Activated T-cell treated with anti-CD3 and anti-CD28 coated beads for 4 hours (primary cell): ENCODE data around the gene ATXN2L.
"Not testable (repeated sequence)": the region's sequence is repeated elsewhere in the genome, so short reads cannot be mapped to it uniquely, and the experiment has no call there.

ENCODE experiments used
- DNase-seq: peaks from one replicate; pipeline ENCODE4 v3.0.0-alpha.2; 2020

Gene ATXN2L

GRCh38 chr16:28873543-28874201, 50.9 kb downstream of the ATXN2L start:
- peak; percentile 44 for DNase-seq

- DNase-seq = no peak
These were observed 51.6 kb downstream of the ATXN2L start for GRCh38 chr16:28874406-28874805.

- DNase-seq = no peak
These were observed 52.6 kb downstream of the ATXN2L start for GRCh38 chr16:28875134-28876018.

DNA sequence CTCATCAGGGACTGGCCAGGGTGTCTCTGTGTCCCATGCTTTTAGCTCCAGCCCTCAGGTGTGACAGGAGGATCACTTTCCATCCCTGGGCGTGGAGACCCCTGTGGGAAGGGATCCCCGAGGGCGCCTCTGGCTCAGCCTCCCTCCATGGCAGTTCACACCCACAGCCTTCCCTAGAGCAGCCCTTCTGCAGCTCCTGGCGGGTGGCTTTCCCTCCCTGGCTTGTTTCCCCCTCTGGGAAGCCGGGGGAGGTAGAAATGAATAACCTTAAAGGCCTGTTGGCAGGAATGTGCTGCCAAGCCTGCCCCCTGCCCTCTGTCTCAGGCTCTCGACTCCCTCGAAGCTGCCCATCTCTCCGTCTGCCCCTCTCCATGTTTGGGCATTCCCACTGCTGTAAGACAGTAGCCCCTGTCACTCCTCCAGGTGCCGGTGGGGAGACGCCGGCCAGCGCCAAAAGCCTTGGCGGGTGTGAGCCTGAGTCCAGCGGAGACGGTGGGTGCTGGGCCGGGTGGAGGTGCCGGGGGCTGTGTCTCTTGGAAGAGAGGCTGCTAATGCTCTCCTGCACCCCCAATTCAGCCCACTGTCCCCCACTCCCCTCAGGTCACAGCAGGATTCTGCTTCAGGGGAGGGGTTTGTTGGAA, 53.3 kb downstream of the ATXN2L start:
- no peak for DNase-seq

GRCh38 chr16:28876973-28877654, 54.3 kb downstream of the ATXN2L start:
- DNase-seq = no peak

DNA sequence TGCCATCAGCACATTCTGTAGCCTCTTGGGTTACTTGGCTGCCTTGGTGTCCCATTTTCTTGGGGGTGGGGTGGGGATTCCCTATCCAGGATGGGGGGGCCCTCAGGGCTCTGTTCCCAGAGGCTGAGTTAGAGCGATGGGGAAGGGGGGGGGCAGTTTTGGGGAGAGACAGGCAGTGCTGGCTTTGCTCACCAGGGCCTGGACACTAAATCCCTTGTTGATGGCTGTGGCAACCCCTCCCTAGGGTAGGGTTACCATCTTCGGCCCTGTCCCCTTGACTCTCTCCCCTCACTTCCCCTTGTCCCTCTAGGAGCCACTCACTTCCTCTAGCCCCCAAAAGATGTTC, 54.8 kb downstream of the ATXN2L start:
- no peak for DNase-seq

GRCh38 chr16:28878083-28878926, 55.5 kb downstream of the ATXN2L start, which contains the start of gene ATP2A1:
Gene ATP2A1 (plus strand): TSS chr16:28878488. CDS start chr16:28878672, 184 bp downstream.
- DNase-seq = no peak

GRCh38 chr16:28879261-28879840, 56.6 kb downstream of the ATXN2L start:
- no peak for DNase-seq

GRCh38 chr16:28879841-28880588, 57.2 kb downstream of the ATXN2L start:
- peak; percentile 87 for DNase-seq

- DNase-seq = no peak
These were observed 57.8 kb downstream of the ATXN2L start for GRCh38 chr16:28880589-28880915.

DNA sequence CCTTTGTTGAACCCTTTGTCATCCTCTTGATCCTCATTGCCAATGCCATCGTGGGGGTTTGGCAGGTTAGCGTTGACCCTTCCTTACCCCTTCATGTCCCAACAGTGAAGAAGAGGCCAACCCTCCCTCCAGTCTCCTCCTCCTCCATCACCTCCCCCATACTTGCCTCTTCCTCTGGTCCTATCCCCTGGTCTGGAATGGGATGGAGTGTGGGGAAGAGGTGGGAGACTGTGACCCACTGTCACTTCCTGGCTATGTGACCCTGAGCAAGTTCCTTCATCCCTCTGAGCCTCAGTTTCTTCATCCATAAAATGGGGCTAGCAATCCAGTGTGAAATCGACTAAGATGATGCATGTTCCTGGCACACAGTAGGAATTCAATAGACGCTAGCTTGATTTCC, 58.2 kb downstream of the ATXN2L start:
- DNase-seq = no peak

DNA sequence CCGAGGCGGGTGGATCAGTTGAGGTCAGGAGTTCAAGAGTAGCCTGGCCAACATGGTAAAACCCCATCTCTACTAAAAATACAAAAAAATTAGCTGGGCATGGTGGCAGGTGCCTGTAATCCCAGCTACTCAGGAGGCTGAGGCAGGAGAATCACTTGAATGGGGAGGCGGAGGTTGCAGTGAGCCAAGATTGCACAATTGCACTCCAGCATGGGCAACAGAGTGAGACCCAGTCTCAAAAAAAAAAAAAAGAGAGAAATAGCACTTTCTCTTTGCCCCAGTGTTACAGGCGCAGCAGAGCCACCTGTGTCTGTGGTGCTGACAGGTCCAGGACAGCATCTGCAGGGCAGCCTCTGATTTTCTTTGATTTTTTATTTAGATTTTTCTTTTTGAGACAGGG, 58.8 kb downstream of the ATXN2L start:
- DNase-seq = not testable (repeated sequence)

DNA sequence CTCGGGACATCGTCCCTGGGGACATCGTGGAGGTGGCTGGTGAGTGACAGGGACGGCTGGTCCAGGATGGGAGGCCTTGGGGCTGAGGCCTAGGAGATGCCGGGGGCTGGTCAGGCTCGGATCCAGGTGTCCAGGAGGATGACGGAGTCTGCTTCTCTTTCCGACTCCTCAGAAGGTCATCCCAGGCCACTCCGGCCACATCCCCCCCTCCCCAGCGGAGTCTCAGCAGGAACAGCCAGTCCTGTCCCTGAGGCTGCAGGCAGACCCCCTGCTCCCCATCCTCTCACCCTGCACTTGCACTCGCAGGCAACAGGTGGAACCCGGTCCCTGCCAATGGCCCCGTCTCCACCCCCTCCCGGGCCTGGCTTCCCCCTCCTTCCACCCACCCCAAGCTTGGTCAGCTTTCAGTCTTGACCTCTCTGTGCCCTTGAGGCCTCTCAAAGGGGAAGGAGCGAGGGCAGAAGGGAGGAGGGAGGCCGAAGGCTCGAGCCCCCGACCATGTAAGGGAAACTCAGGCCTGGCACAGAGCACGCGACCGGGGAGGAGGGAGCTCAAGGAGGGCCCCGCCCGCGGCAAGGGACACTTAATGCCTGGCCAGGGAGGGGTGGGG, 59.9 kb downstream of the ATXN2L start:
- DNase-seq = no peak

DNA sequence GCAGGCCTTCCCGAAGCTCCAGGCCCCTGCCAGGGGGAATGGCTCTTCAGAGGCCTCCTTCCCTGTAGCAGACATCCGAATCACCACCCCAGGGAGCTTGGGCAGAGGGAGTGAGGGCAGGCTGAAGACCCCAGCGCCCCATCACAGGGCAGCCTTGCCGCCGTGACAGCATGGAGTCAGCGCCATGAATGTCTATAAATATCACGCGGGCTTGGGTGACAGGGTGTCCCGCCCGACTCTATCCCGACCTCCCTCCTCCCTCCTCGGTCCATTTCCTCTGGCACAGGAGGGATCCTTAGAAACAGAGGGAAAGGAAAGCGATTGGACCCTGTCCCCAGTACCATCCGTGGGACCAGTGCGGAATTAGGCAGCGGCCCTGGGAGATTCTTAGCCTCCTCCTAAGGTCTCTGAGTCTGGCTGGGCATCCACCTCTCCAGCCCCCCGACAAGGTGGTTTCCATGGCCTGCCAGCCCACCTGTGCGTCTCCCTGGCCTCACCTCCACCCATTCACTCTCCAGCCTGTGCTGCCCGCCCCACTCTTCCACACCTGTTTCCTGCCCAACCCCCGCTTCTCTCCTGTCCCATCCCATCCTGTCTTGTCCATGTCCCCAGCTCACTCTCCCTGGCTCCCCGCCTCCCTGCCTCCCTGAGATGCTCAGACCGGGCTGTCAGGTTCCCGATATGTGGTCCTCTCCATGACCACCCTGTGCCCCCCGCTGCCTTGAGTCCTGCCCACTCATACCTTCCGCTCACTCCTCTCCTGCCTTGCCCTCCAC, 60.6 kb downstream of the ATXN2L start:
- no peak for DNase-seq

GRCh38 chr16:28884045-28884444, 61.2 kb downstream of the ATXN2L start:
- DNase-seq = no peak
